Activated naive CD8-positive, alpha-beta T cell treated with anti-CD3 and anti-CD28 coated beads, Interleukin-2, amount 50 U/mL, for 16 hours (primary cell): ENCODE data around the gene PTH2.
"Not testable (repeated sequence)": the region's sequence is repeated elsewhere in the genome, so short reads cannot be mapped to it uniquely, and the experiment has no call there.

Experiments
- DNase-seq: peaks from one replicate; pipeline ENCODE4 v3.0.0-alpha.2; 2020; ENCODE audit warnings: low read depth, low spot score

The PTH2 gene

GRCh38 chr19:49423071-49423984 is at the start of gene PTH2:
TSS of gene PTH2 (minus strand) at chr19:49423441. CDS start at chr19:49423339, 102 bp downstream.
- no peak for DNase-seq

- no peak for DNase-seq
Measured at GRCh38 chr19:49472936-49473335, 49.7 kb upstream of the PTH2 start.

- DNase-seq: no peak
Measured at GRCh38 chr19:49470615-49470978, 47.4 kb upstream of the PTH2 start.

GRCh38 chr19:49469828-49470614 is 46.8 kb upstream of the PTH2 start:
- DNase-seq: no peak

GRCh38 chr19:49468746-49469447 is 45.7 kb upstream of the PTH2 start:
- DNase-seq: no peak

GRCh38 chr19:49468199-49468598 is 45.0 kb upstream of the PTH2 start:
- DNase-seq: no peak

- DNase-seq: no peak
Measured at GRCh38 chr19:49465371-49465770, 42.1 kb upstream of the PTH2 start.

GRCh38 chr19:49463960-49464740 is 40.9 kb upstream of the PTH2 start:
- no peak for DNase-seq

- no peak for DNase-seq
Measured at GRCh38 chr19:49462492-49462891, 39.3 kb upstream of the PTH2 start.

- DNase-seq: no peak
Measured at GRCh38 chr19:49461656-49462055, 38.4 kb upstream of the PTH2 start.

GRCh38 chr19:49461130-49461529 is 37.9 kb upstream of the PTH2 start:
- not testable (repeated sequence) for DNase-seq

- no peak for DNase-seq
Measured at GRCh38 chr19:49459388-49459787, 36.1 kb upstream of the PTH2 start.

- no peak for DNase-seq
Measured at GRCh38 chr19:49458567-49458903, 35.3 kb upstream of the PTH2 start.

- DNase-seq: no peak
Measured at GRCh38 chr19:49456326-49456725, 33.1 kb upstream of the PTH2 start.

- no peak for DNase-seq
Measured at GRCh38 chr19:49455773-49456172, 32.5 kb upstream of the PTH2 start.

GRCh38 chr19:49453757-49454240 is 30.6 kb upstream of the PTH2 start:
- DNase-seq: no peak

- DNase-seq: peak; percentile 95
Measured at GRCh38 chr19:49453013-49453756, 29.9 kb upstream of the PTH2 start, which contains the start of gene ALDH16A1. TSS of gene ALDH16A1 (plus strand) at chr19:49453225. CDS start at chr19:49453332, 107 bp downstream.

- peak; percentile 92 for DNase-seq
Measured at GRCh38 chr19:49451430-49452181, 28.4 kb upstream of the PTH2 start, which contains the start of gene PIH1D1. TSS of gene PIH1D1 (minus strand) at chr19:49451814. CDS start at chr19:49451574, 240 bp downstream.

- no peak for DNase-seq
Measured at GRCh38 chr19:49450405-49450804, 27.2 kb upstream of the PTH2 start.

- DNase-seq: no peak
Measured at GRCh38 chr19:49448432-49448786, 25.2 kb upstream of the PTH2 start.
